Midbrain (tissue), 1 donor: ENCODE data around the gene ACAT2.
"Not testable (repeated sequence)": the region's sequence is repeated elsewhere in the genome, so short reads cannot be mapped to it uniquely, and the experiment has no call there.

Experiments
- DNase-seq: peaks from one replicate; lab custom pipeline; 2025; lab: John Stamatoyannopoulos, UW

The ACAT2 gene

DNA sequence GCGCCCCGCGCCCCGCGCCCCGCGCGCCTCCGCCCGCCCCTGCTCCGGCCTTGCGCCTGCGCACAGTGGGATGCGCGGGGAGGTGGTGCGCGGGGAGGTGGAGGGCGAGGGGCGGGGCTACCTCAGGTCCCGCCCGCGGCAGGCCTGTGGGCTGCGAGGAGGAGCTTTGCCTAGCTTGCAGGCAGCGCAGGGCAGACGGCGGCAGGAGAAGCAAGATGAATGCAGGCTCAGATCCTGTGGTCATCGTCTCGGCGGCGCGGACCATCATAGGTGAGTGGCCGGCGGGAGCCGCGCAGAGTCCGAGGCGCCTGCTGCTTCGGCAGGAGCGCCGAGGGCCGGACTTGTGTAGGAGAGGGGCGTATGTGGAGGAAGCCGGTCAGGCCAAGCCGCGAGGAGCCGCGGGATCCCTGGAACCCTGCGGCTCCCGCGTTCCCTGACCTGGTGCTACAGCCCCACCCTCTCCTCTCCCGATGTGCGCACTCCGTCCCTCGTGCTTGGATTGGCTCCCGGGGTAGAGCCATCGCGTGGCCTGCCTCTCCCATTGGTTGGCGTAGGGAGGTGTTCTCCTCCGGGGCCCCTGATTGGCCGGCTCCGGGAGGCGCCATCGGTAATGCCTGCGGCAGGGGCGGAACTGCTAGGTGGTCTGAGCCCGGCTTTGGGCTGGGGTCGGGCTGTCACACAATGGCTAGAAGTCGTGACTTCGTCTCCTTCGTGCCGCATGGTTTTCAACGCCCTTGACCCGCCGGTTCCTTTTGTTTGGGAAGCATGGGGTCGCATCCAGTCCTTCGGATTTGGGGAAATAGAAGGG lies at the start of gene ACAT2:
TSS of gene ACAT2 (plus strand) at position 173 of the 808 bp plus-strand sequence. CDS start at position 216, 43 bp downstream.
- peak; percentile 99 for DNase-seq

DNA sequence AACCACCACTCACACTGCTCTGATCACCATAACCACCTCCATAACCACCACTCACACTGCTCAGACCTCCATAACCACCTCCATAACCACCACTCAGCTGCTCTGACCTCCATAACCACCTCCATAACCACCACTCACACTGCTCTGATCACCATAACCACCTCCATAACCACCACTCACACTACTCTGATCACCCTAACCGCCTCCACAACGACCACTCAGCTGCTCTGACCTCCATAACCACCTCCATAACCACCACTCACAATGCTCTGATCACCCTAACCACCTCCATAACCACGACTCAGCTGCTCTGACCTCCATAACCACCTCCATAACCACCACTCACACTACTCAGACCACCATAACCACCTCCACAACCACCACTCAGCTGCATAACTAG lies 49.5 kb upstream of the ACAT2 start:
- not testable (repeated sequence) for DNase-seq

DNA sequence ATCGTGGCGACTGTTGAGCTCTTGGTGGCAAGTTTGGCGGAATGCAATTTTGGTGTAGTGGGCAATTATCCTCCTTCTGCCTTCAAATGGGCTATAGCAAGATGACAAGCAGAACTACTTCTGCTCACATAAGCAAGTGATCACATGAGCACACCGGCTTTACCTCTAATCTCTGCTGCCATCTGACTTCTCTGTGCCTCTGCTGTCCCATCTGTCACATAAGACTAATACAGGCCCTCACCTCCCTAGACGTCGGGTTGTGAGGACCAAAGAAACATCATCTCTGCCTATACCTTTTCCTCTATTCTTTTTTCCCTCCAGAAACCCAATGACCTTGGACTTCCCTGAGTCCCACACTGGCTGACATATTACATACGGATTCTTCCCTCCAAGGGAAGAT lies 47.9 kb upstream of the ACAT2 start:
- DNase-seq: no peak

GRCh38 chr6:159714404-159714803 lies 47.4 kb upstream of the ACAT2 start:
- no peak for DNase-seq

- DNase-seq: no peak
Observed at GRCh38 chr6:159715166-159715565, 46.7 kb upstream of the ACAT2 start.

- no peak for DNase-seq
Observed at GRCh38 chr6:159715605-159716004, 46.2 kb upstream of the ACAT2 start.

- DNase-seq: peak; percentile 60
Observed at GRCh38 chr6:159716247-159717096, 45.4 kb upstream of the ACAT2 start.

GRCh38 chr6:159718634-159719033 lies 43.2 kb upstream of the ACAT2 start:
- DNase-seq: no peak

GRCh38 chr6:159719287-159719686 lies 42.6 kb upstream of the ACAT2 start:
- no peak for DNase-seq

- DNase-seq: no peak
Observed at GRCh38 chr6:159720708-159721107, 41.1 kb upstream of the ACAT2 start.

- DNase-seq: not testable (repeated sequence)
Observed at GRCh38 chr6:159721981-159722380, 39.9 kb upstream of the ACAT2 start.

DNA sequence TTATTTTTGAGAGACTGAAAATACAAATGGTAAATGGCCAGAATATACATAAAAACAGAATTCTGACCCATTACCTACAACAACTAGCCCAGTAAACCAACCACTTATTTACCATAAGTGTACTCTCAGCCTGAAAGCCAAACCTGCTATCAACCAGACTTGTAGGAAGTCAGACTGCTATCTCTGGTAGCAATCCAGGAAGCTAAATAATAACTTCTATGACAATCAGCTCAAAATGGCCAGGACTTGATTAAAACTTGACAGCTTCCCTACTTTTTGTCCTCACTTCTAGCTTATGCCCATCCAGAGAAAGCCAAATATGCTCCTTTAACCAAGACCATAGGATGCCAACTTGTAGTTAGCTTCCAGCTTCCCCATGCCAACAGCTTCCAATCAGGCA lies 39.2 kb upstream of the ACAT2 start:
- DNase-seq: no peak

- DNase-seq: no peak
Observed at GRCh38 chr6:159723259-159723658, 38.6 kb upstream of the ACAT2 start.

DNA sequence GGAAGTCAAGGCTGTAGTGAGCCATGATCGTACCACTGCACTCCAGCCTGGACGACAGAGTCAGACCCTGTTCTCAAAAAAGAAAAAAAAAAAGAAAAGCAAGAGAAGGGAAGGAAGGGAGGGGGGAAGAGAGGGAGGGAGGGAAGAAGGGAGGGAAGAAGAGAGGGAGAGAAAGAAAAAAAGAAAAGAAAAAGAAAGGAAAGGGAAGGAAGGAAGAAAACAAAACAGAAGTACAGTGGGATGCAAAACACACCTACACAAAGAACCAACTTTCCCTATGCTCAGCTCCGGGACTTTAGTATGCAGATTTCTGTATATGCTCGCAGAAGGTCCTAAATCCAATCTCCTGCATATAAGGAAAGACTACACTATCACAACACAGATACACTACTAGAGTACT lies 37.1 kb upstream of the ACAT2 start:
- no peak for DNase-seq

- DNase-seq: not testable (repeated sequence)
Observed at GRCh38 chr6:159725208-159725607, 36.6 kb upstream of the ACAT2 start.

GRCh38 chr6:159726255-159726917 lies 35.5 kb upstream of the ACAT2 start:
- DNase-seq: no peak

DNA sequence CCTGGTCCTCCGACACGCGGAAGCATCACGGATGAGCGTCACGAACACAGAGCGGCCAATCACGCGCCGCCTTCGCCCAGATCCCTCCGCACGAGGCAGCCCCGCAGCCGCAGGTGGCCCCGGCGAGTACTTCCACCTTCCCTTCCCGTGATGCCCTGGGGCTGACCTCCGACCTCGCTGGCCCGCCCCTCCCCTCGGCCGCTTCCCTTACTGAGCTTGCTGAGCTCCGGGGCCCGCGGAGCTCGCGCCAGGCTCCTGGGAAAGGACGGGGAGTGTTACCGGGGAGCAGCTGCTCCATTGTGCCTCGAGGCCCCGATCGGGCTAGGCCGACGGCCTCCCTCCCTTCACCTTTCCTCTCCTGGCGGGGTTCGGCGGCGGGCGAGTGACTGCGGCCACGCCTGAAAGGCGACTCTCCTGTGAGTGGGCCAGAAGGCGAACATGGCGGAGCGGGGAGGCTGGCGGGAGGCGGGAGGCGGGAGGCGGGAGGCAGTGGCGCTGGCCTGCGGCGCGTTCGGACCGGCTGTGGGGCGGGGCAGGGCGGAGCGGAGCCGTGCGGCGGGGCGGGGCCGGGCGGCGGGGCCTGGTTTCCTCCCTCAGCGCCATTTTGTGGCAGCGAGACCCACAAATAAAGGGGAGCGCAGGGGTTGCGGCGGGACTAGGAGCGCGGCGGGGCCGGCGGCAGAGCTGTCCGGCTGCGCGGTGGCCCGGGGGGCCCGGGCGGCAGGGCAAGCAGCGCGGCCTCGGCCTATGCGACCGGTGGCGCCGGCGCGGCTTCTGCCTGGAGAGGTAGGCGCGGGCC lies 34.7 kb upstream of the ACAT2 start, which contains the start of gene WTAP:
TSS of gene WTAP (plus strand) at position 589 of the 799 bp plus-strand sequence. CDS start 8,760 bp downstream, outside the sequence.
- DNase-seq: peak; percentile 91

- DNase-seq: peak; percentile 74
Observed at GRCh38 chr6:159727717-159728445, 34.0 kb upstream of the ACAT2 start.

GRCh38 chr6:159728531-159728964 lies 33.3 kb upstream of the ACAT2 start:
- no peak for DNase-seq

DNA sequence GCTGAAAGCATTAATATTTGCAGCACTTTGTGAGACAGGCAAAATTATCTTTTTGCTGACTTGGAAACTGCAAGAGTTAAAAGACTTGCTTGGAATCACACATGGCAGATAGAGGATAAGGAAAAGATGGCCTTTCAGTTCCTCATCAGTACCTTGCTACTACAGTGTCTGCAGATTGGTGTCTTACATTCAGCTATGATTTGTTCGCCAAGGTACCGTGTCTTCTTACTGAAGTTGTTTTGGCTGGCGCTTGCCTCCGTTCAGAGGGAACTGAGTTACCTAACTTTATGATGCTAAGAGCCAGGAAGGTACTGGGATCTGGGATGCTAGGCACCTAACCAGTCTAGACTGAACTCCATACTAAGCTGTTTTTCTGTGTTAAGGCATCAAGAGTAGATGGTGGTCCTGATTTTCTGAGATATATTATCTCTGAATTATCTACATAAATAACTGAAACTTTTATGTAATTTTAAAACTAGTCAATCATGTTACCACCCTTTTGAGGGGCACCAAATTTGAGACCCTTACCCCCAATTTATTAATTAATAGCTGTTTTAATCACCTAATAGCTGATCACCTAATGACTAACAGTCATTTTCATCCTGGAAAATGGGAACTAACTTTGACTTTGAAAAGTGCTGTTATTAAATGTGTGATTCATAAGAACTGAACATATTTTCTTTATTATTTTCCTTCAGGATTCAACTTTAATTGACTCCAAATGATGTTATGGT lies 32.1 kb upstream of the ACAT2 start:
- DNase-seq: no peak
